ENCODE results near the gene PRR7.

Gene PRR7

GRCh38 chr5:177499842-177500241 is 53.2 kb downstream of the PRR7 start:
- DNase-seq (ENCODE audit: low read depth), result no peak

- DNase-seq (ENCODE audit: low read depth), result no peak
Observed at GRCh38 chr5:177500685-177501522, 54.3 kb downstream of the PRR7 start.

- DNase-seq (ENCODE audit: low read depth), result no peak
Observed at GRCh38 chr5:177501874-177502678, 55.5 kb downstream of the PRR7 start.

- no peak for DNase-seq (ENCODE audit: low read depth)
Observed at GRCh38 chr5:177502886-177503285, 56.3 kb downstream of the PRR7 start.

GRCh38 chr5:177503351-177504085 is 56.9 kb downstream of the PRR7 start:
- no peak for DNase-seq (ENCODE audit: low read depth)

- no peak for DNase-seq (ENCODE audit: low read depth)
Observed at GRCh38 chr5:177504086-177505056, 57.8 kb downstream of the PRR7 start.

- no peak for DNase-seq (ENCODE audit: low read depth)
Observed at GRCh38 chr5:177505075-177505474, 58.5 kb downstream of the PRR7 start.
